SKM-1 (cell line): ENCODE results near the gene CDC14B.

ENCODE experiments used
- DNase-seq: peaks from one replicate; lab custom pipeline; 2025; ENCODE audit not compliant: unreplicated experiment; lab: John Stamatoyannopoulos, UW

The CDC14B gene

DNA sequence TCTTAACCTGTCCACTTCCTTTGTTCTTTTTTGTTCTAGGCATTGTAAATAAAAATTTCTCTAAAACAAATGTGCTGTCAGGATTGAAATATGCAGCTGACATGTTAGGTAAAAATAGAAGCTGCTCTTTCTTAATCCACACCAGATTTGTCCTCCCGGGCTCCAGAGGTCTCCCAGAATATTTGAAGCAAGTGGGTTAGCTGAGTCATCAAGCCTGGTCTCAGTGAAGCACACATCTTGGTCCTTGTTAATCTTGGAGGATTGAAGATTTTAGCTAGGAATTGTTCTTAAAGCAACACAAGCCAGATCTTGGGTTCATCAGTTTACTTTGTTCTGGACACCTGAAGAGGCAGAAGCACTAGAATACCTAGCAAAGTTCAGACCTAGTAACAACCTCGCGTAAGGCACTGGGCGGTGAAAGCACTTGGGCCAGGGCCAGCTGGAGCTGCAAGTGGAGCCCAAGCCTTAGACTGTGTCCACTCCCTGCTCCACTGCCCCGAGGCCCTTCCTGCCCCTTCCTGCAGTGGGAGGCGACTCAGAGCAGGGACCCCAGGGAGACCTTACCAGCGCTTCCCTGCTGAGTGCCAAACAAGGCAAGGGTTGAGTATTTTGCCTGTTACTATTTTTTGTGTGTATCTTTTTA lies 133.1 kb downstream of the CDC14B start:
- DNase-seq, result no peak

DNA sequence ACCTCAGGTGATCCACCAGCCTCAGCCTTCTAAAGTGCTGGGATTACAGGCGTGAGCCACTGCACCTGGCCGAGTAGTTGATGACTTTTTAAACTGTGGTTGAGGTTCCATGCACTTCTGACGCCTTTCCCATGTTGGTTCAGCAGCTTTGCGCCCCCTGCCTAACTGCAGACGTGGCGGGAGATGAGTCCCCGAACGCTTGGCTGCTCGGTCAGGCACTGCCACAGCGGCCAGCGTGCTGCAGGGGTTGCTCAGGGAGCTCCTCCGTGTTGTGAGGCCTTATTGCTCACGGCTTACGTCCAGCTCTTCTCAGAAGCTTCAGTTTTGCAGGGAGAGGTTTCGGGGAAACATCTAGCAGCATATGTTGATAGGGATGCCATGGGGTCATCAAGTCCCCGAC lies 134.4 kb downstream of the CDC14B start:
- DNase-seq, result no peak

- no peak for DNase-seq
These were observed 135.1 kb downstream of the CDC14B start for GRCh38 chr9:96484521-96484931.

DNA sequence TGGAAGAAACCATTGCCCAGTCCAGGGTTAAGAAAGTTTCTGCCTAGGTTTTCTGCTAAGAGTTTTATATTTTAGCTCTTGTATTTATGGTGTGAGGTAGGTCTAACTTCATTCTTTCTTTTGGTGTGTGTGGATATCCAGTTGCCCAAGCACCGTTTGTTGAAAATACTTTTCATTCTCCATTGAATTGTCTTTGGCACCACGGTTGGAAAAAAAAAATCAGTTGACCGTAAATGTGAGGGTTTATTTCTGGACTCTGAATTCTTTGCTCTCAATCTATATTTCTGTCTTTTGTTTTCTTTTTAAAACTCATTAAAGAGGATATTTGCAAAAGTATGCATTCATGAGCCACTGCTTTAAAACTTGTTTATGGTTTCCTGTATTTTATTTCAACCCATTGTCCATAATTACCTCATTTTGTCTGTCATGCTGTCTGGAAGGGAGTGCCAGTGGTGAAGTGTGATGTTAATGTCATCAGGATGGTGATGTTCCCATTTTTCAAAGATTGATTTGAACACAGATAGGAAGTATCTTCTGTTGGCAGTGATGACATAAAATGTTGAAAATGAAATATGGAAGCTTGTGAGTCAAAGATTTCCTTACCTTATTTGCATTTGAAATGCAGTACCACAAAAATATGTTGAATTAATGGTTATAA lies 135.8 kb downstream of the CDC14B start:
- no peak for DNase-seq

GRCh38 chr9:96483197-96483596 lies 136.4 kb downstream of the CDC14B start:
- DNase-seq, result no peak

DNA sequence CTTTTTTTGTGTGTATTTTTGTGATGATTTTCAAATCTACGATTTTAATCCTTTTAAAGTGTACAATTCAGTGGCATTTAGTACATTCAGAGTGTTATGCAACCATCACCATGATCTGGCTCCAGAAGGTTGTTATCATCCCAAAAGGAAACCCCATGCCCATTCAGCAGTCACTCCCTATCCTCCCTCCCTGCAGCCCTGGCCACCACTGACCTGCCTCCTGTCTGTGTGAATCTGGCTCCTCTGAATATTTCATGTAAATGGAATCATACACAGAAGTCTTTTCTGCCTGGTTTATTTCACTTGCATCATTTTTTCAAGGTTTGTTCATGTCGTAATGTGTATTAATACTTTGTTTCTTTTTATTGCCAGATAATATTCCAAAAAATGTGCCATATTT lies 137.2 kb downstream of the CDC14B start:
- no peak for DNase-seq

GRCh38 chr9:96480736-96481135 lies 138.9 kb downstream of the CDC14B start:
- no peak for DNase-seq

- DNase-seq, result no peak
These were observed 140.7 kb downstream of the CDC14B start for GRCh38 chr9:96478829-96479371.

GRCh38 chr9:96476591-96476990 lies 143.1 kb downstream of the CDC14B start:
- no peak for DNase-seq

- DNase-seq, result no peak
These were observed 143.6 kb downstream of the CDC14B start for GRCh38 chr9:96476013-96476412.

DNA sequence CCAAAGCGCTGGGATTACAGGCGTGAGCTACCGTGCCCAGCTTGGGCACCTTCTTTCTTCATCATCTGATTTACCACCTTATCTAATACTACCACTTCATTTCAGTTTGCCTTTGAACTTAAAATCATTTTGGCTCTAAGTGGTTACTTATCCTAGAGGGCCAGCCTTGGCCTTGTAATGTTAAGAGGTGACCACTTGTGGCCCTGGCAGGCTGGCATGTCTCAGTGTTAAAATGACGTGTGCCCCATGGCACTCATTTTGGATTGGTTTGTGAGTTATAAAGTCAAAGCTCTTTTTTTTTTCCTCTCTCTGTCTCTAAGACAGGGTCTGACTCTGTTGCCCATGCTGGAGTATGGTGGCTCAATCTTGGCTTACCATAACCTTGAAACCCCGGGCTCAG lies 151.9 kb downstream of the CDC14B start:
- no peak for DNase-seq

DNA sequence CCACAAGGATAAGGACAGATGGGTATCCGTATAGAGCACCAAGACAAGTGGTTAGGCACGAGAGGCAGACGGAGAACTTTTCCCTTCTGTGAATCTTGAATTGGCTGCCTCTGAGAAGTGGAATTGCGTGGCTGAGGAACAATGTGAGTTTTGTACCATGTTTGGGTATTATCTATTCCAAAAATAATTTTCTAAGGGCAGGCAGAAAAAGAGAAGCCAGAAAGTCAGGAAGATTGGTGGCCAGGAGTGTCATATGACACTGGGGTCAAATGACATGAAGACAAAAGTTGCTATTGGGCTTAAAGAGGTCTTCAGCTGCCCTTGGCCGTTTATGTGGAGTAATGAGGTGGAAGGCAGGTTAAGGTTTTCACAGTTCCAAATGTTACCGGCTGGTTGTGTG lies 155.2 kb downstream of the CDC14B start:
- no peak for DNase-seq

DNA sequence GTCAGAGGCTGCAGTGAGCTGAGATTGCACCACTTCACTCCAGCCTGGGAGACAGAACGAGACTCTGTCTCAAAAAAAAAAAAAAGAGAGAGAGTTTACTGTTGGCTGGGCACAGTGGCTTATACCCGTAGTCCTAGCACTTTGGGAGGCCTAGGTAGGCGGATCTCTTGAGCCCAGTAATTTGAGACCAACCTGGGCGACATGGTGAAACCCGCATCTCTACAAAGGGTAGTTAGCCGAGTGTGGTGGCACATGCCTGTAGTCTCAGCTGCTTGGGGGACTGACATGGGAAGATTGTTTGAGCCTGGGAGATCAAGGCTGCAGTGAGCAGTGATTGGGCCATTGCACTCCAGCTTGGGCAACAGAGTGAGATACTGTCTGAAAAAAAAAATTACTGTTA lies 157.1 kb downstream of the CDC14B start:
- DNase-seq, result no peak

- no peak for DNase-seq
These were observed 158.3 kb downstream of the CDC14B start for GRCh38 chr9:96461336-96461735.

DNA sequence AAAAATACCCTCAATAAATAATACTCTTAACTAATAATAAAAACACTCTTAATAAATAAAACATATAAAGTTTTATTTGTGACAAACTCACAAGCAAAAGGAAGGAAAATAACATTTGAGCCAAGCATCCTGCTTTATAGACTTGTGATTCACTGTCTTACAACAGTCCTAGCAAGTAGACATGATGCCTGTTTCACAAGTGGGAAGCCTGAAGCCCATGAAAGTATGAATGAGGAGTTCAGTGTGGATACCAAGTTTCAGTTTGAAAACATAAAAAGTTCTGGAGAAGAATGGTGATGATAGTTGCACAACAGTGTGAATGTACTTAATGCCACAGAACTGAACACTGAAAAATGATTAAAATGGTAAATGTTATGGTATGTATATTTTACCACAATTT lies 158.8 kb downstream of the CDC14B start:
- DNase-seq, result no peak

DNA sequence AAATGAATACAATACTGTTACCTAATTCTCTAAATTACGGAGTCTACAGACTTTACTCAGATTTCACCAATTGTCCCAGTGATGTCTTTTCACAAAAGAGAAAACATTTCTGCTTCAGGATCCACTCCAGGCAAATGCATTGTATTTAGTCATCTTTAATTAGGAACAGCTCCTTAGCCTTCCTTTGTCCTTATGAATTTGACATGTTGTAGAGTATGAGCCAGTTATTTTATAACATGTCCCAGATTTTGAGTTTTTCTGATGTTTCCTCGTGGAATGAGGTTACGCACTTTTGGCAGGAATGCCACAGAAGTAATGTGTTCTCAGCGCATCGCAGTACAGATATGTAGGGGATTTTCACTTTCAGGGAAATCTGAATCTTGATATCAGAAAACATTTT lies 159.2 kb downstream of the CDC14B start:
- DNase-seq, result no peak

GRCh38 chr9:96459268-96460007 lies 160.2 kb downstream of the CDC14B start:
- no peak for DNase-seq

- no peak for DNase-seq
These were observed 161.4 kb downstream of the CDC14B start for GRCh38 chr9:96458226-96458625.

DNA sequence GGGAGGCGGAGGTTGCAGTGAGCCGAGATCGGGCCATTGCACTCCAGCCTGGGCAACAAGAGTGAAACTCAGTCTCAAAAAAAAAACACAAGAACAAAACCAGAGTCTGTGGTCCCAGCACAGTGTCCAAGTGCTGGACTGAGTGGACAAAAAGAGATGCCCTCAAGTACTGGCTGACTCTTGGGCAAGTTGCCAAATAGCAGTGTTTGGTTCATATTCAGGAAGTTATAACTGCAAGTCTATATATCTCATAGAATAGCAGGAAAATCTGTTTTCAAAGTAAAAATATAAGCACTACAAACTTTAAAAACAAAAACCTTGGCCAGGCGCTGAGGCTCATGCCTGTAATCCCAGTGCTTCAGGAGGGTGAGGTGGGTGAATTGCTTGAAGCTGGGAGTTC lies 162.4 kb downstream of the CDC14B start:
- DNase-seq, result no peak

DNA sequence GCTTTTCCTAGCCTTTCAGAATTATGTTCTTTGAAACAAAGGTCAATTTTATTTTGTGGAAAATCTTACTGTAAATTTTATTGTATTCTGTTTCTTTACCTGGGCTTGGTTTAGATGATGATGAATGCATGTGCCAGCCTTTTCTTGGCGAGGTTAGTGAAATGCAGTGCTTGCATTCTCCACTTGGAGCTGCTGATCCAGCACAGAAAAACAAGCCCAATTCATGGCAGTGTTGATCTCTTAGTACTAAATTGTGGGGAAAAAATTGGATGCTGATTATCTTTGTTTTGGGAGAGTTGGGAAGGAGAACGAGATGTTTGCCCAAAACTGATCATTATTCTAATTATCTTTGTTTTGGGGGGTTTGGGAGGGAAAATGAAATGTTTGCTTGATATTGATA lies 166.0 kb downstream of the CDC14B start:
- no peak for DNase-seq

GRCh38 chr9:96450613-96451528 lies 168.8 kb downstream of the CDC14B start:
- DNase-seq, result no peak
